Amniotic epithelial cell (primary cell): ENCODE measurements around the gene CEND1.

ENCODE experiments used
- DNase-seq: peaks from one replicate; pipeline ENCODE4 v3.0.0-alpha.2; 2010; ENCODE audit warnings: low read depth

Gene CEND1

GRCh38 chr11:789943-790342 lies at the start of gene CEND1:
TSS of gene CEND1 (minus strand) at chr11:790090. CDS start at chr11:788576, 1,514 bp downstream.
- DNase-seq, result no peak

- no peak for DNase-seq
Measured at GRCh38 chr11:839280-839623, 49.4 kb upstream of the CEND1 start.

- DNase-seq, result no peak
Measured at GRCh38 chr11:838441-839279, 48.8 kb upstream of the CEND1 start.

- no peak for DNase-seq
Measured at GRCh38 chr11:837990-838307, 48.1 kb upstream of the CEND1 start.

- DNase-seq, result no peak
Measured at GRCh38 chr11:837189-837989, 47.5 kb upstream of the CEND1 start.

GRCh38 chr11:836700-837099 lies 46.8 kb upstream of the CEND1 start:
- no peak for DNase-seq

- DNase-seq, result no peak
Measured at GRCh38 chr11:836274-836673, 46.4 kb upstream of the CEND1 start.

- peak; percentile 87 for DNase-seq
Measured at GRCh38 chr11:834371-835316, 44.8 kb upstream of the CEND1 start.

- no peak for DNase-seq
Measured at GRCh38 chr11:833849-834311, 44.0 kb upstream of the CEND1 start.

GRCh38 chr11:833114-833791 lies 43.4 kb upstream of the CEND1 start:
- peak; percentile 41 for DNase-seq

- peak; percentile 34 for DNase-seq
Measured at GRCh38 chr11:832529-833113, 42.7 kb upstream of the CEND1 start, which contains the start of gene CD151. TSS of gene CD151 (plus strand) at chr11:832952. CDS start at chr11:836070, 3,118 bp downstream.

GRCh38 chr11:831961-832528 lies 42.2 kb upstream of the CEND1 start:
- no peak for DNase-seq

- no peak for DNase-seq
Measured at GRCh38 chr11:831118-831864, 41.4 kb upstream of the CEND1 start.

- DNase-seq, result peak; percentile 66
Measured at GRCh38 chr11:830295-831117, 40.6 kb upstream of the CEND1 start.

- DNase-seq, result no peak
Measured at GRCh38 chr11:829847-830294, 40.0 kb upstream of the CEND1 start.

GRCh38 chr11:829176-829846 lies 39.4 kb upstream of the CEND1 start:
- DNase-seq, result no peak

- DNase-seq, result no peak
Measured at GRCh38 chr11:828506-829175, 38.8 kb upstream of the CEND1 start.

- no peak for DNase-seq
Measured at GRCh38 chr11:827897-828192, 38.0 kb upstream of the CEND1 start, which contains the start of gene CRACR2B. TSS of gene CRACR2B (plus strand) at chr11:827919. CDS start at chr11:828608, 689 bp downstream.
